Measurements from ENCODE around the gene SSH2.
A peak's percentile ranks its signal among the peaks of the same experiment; 100 is the strongest.
"Not testable (repeated sequence)": the region's sequence is repeated elsewhere in the genome, so short reads cannot be mapped to it uniquely, and the experiment has no call there.

The SSH2 gene

DNA sequence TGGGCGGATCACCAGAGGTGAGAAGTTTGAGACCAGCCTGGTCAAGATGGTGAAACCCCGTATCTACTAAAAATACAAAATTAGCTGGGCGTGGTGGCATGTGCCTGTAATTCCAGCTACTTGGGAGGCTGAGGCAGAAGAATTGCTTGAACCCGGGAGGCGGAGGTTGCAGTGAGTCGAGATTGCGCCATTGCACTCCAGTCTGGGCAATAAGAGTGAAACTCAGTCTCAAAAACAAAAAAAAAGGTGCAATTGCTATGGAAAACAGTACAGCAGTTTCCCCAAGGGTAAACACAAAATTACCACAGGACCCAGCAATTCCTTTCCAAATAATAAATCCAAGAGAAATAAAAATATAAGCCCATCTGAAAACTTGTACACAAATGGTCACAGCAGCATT, 278.1 kb downstream of the SSH2 start:
- DNase-seq: not testable (repeated sequence)

- DNase-seq: no peak
These were observed 279.6 kb downstream of the SSH2 start for GRCh38 chr17:29650396-29650795.

DNA sequence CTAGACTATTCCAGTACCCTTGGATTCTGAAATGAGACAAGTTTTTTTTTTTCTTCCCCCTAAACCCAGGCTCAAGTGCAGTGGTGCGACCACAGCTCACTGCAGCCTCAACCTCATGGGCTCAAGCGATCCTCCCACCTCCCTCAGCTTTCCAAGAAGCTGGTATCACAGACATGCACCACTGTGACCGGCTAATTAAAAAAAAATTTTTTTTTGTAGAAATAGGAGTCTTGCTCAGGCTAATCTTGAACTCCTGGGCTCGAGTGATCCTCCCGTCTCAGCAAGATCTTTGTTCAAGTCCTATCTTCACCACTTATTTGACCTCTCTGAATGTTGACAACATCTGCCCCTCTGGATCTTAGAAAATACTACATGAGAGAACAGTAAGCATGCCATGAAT, 280.7 kb downstream of the SSH2 start:
- no peak for DNase-seq

- DNase-seq: no peak
These were observed 282.0 kb downstream of the SSH2 start for GRCh38 chr17:29648005-29648404.

DNA sequence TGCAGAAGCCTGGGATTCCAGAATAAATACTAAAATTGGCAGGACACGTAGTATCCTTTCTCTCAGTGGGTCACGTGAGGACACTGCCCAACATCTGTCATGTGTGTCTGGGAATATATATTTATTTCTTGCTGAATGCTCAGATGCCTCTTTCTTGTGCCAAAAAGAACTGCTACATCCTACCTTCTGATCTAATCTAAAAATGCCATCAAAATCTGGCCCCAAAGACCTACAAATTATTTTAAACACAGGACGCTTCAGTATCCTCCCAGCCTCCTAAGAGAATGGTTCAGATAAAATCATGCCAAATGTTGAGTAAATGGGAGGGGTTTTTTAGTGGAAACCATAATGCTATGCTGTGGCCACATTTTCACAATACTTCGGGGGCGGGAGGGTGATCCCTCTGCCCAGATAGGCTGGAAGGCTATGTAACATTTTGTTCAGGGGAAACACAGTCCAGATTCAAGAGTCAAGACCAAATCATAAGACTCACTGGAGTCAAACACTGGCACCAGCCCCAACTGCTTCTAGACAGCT, 284.4 kb downstream of the SSH2 start:
- no peak for DNase-seq

DNA sequence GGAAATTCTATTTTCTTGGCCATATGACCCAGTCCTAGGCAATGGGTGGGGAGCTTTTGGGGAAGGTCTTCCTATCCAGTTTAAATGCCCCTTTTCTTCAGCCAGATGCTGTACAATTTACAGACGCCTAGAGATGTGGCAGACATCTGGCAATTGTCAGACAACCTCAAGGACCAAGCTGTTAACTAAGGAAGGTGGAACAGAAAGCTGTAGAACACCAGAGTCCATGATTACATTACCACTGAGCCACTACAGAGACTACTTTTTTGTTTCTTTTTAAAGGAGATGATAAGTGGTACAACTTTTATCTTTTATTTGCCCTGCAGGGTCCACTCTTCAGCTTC, 286.2 kb downstream of the SSH2 start:
- no peak for DNase-seq

- DNase-seq: no peak
These were observed 287.8 kb downstream of the SSH2 start for GRCh38 chr17:29642171-29642611.

GRCh38 chr17:29640981-29641642, 288.9 kb downstream of the SSH2 start:
- DNase-seq: no peak

DNA sequence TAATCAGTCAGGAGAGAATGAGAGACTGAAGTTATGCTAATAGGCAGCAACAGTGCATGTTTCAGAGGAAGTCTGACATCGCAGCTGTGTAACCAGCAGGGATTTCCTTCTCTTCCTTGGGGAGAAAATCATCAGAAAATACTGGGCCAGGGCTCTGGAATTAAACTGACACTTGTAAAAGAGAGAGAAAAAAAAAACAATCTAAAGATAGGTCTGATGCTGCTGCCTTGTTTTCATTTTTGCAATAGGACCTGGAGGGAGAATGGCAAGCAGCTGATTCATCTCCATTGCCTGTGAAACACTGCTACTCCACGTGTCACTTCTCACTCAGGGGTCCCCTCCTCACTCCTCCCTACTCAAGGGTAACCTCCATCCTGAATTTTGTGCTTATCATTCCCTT, 289.6 kb downstream of the SSH2 start:
- DNase-seq: no peak

- DNase-seq: no peak
These were observed 296.1 kb downstream of the SSH2 start for GRCh38 chr17:29633886-29634285.

DNA sequence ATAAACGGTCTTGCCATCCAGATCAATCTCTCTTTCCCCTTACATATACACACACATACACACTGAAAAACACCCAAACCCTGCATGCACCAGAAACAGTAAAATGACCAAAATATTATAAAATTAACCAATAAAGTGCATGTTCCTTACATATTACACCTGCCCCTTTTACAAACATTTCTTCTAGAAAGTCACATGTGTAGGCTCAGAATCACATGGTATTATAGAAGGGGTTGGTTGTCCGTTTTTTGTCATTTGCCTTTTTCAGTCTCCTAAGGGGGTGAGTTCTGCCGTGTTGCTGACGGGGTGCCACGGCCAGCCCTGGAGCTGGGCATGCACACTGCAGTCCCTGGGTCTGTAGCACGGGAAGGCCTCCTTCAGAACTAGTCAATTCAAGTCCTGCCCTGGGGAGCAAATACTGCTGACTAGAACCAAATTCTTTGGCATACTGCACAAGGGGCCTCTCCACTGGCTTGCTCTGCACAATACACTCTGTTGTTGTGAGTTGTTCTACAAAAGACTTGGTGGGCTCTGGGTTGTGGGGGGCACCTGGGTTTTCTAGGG, 299.3 kb downstream of the SSH2 start:
- DNase-seq: no peak

DNA sequence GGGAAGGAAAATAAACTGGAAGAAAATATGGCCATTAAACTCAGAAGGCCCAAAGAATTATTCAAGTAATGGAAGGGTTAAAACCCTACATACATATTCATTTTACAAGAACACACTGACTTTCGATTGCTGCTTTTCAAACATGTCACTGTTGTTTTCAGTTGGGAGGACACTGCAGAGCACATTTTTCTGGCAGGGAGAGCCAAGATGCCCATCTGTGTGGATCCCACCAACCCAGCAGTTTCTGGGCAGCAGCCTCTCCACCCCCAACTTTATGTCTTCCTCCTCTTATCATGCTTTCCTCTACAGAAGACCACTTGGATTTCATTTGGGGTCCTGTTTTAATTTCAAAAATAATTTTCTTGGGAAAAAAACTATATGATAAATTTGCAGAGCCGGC, 300.2 kb downstream of the SSH2 start:
- no peak for DNase-seq

DNA sequence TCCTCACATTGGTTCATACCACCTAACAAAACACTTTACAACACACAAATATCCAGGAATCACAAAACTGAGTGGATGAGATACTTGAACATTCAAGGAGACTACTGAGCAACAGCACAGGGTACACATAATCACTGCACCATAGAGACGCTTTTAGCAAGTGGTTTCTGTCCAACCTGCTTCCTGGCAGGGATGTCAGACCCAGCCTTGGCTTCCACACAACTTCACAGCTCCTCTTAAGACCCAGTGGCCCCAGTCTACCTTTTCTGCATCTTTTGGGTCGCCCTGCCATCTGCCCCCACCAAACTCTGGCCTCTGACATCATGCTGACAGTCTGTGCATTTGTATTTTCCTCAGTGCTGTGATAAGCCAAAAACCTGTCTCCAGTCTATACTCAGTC, 301.4 kb downstream of the SSH2 start:
- DNase-seq: no peak

DNA sequence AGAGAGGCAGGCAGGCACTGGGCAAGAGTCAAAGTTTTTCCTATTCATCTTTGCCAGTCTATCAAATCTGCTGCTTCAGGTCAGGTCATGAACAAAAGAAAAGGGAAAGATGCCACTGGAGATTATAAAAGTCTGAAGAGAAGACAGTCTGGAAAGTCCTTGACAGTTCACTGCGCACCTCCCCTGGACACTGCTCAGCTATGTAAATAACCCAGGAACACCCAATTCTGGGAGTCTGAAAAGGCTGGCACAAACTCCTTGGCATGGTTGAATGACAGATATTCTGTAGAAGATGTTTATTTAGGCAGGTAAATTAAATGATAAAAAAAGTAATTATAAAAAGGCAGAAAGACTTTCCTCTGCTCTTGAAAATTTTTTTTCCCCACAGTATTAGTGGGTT, 302.1 kb downstream of the SSH2 start:
- no peak for DNase-seq

DNA sequence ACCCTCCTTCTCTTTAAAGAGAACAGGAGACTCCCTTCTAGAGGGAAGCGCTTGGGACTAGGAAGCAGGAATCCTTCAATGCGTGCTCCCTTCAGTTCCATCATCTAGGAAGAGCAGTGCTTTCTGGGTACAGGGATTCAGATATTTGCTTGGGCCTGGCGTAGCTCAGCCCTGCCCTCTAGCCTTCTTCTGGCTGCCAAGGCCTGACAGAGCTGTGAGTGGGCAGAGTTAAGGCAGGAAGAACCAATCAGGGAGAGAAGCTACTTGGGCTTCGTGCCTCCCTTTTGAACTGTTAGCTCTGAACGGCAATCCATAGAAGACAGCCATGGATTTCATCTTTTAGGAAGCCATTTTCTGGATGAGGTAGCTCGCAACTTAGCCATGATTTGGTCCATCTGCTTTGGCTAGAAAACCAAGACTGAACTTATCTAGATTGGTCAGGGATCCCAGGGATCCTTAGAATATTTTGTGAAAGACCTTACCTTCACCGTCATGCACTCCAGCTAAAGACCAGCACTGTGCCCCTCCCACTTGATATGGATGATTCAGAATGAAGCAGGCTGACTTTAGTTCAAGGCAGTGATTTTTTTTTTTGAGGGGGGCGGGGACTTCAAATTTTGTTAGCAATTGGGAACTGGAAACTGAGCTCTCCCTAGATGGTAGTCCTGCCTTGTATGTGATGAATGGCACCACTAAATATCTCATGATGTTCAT, 304.8 kb downstream of the SSH2 start:
- DNase-seq: no peak

DNA sequence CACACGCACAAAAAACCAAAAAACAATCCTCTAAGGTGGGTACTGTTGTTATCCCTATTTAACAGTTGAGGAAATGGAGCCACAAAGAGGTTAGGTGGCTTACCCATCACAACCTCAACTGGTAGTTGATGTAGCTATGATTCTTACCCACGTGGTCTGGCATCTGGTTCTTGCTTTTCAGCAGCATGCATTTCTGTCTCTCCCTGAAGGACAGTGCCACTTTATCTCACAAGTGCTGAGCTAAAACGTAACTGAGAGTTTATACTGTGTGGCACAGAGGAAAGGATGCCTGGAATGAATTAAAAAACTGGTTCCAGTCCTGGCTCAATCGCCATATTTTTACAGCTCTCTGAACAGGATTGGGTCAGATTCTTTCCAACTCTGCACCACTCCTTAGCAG, 305.4 kb downstream of the SSH2 start:
- no peak for DNase-seq

GRCh38 chr17:29623283-29623647, 306.8 kb downstream of the SSH2 start:
- no peak for DNase-seq

GRCh38 chr17:29622337-29623282, 307.4 kb downstream of the SSH2 start, which contains the start of gene CORO6:
CORO6 (minus strand) TSS chr17:29622912; CDS start chr17:29621421, 1,491 bp downstream.
- DNase-seq: peak; percentile 69

- no peak for DNase-seq
These were observed 308.3 kb downstream of the SSH2 start for GRCh38 chr17:29621751-29622194.

DNA sequence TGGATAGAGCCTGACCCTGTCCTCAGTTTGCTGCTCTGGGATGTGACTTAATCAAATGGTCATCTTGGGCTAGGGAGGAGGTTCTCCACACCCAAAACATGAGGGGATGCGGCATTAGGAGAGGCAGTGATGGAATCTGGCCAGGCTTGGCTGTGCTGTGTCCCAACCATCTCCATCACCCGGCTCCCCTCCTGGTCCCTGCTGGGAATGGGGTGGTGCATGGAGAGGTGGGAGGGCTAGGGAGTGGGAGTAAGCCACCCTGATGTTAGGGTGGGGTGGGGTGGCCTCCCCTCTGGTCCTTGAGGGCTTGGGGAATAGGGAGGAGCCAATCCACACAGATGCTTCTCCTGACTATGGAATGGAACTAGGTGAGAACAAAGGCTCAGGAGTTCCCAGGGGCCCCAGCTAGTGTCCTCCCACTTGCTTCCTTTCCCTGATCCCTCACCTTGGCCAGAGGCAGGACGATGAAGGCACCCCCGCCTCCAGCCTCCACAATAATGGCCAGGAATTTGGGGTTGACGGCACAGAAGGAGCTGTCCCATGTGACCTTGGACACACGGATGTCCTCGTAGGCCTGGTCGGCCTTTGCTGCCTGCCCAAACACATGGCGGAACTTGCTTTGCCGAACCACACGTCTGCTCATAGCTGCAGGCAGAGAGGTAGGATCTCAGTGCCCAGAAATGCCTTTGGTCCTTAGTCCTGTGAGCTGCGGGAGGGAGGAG, 309.1 kb downstream of the SSH2 start:
- no peak for DNase-seq

DNA sequence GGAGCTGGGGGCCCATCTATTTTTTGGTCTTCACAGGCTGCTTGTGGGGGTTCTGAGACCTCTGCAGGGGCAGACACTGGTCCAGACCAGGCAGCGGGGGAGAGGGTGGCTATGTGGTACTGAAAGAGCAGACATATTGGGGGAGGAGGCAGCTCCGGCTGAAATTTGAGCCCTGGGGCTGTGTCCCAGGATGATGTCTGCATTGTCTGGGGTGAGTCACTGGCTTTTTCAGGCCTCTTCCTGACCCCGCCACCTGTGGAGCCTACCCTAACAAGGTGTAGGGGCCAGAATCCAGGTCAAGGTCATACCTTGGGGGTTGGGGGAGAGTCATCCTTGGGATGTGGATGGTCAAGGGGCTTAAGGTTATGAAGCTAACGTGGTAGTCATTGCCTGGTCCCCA, 309.8 kb downstream of the SSH2 start:
- DNase-seq: no peak

- DNase-seq: no peak
These were observed 310.8 kb downstream of the SSH2 start for GRCh38 chr17:29619251-29619650.
